GM19467 (cell line): Measurements from ENCODE around the gene PPP1R14C.

Experiments used
- ATAC-seq: cut with Tn5 transposase; IDR thresholded peaks from one replicate; pipeline ENCODE4 v1.9.1; 2021; ENCODE audit warnings: mild to moderate bottlenecking, moderate library complexity; ENCODE audit not compliant: unreplicated experiment

PPP1R14C gene, protein sequence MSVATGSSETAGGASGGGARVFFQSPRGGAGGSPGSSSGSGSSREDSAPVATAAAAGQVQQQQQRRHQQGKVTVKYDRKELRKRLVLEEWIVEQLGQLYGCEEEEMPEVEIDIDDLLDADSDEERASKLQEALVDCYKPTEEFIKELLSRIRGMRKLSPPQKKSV

DNA sequence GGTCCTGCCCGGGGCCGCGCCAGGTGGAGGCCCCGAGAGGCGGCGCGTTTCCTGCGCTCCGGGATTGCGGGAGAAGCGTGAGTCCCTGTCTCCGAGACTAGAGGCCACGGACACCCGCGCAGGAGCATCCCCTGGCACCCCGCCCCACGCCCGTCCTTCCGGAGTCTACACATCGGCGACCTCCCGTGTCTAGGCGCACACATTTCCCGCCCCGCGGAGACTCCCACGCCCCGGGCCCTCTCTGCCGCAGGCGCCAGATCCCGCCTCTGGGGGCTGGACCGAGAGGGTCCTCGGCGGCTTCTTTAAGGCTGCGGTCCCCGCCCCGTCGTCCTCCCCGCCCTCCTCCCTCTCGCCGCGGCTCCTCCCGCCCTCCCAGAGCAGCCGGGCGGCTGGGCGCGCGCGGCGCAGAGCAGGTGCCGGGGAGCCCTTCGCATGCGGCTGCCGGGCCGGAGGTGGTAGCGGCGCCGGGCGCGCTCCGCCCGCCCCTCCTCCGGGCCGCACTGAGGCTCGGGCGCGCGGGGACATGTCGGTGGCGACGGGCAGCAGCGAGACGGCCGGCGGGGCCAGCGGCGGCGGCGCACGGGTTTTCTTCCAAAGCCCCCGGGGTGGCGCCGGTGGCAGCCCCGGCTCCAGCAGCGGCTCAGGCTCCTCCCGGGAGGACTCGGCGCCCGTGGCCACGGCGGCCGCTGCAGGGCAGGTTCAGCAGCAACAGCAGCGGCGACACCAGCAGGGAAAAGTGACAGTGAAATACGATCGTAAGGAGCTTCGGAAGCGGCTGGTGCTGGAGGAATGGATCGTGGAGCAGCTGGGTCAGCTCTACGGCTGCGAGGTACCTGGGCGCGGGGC, at the start of gene PPP1R14C:
TSS of gene PPP1R14C (plus strand) at position 375 of the 846 bp plus-strand sequence. CDS start at position 524, 149 bp downstream.
- no peak for ATAC-seq

DNA sequence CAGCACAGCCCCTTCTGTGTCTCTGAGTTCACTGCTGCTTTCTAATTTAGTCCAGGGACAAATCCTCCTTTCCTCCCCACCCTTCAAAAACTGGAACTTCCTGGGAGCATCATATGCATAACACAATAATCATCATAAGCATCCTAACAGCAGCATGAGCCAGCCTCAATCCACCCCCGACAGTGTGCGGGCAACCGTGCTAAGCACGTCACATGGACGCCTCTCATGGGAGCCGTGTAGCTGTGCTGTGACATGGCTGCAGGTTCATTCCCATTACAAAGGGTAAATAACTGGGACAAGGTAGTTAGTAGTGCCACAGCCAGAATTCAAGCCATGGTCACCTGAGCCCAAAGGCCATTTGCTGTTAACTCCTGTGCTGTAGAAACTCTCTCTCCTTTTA, 49.4 kb upstream of the PPP1R14C start:
- ATAC-seq: no peak

DNA sequence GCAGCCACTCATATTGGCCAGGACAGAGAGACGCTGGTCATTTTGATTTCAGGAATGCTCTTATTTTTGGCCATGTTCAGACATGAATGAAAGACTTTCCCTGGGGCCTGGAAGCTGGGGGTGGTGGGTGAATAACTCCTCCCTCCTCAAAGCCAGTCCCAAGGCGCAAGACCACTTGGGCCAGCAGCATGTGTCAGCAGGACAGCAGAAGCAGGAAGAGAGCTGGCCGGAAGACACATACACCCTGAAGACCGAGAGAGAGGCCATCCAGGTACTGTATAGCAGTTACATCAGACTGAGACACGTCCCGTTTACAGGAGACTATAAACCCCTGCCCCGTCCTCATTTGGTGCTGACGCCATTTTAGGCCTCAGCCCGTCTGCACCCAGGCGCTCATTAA, 44.7 kb upstream of the PPP1R14C start:
- ATAC-seq: no peak

DNA sequence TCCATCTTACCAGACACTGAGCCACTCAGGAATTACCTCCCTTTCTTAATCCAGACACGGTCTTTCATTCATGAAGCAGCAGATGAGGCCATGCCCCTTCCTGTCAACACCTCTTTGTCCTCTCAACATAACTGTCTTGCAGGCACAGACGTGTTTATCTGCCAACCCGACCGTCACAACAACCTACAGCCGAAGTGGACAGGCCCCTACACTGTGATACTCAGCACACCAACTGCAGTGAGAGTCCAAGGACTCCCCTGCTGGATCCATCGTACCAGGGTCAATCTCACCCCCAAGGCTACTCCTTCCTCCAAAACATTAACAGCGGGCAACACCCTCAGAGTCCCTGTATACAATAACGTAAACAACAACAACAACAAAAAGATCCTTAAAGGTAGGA, 43.3 kb upstream of the PPP1R14C start:
- ATAC-seq: no peak

DNA sequence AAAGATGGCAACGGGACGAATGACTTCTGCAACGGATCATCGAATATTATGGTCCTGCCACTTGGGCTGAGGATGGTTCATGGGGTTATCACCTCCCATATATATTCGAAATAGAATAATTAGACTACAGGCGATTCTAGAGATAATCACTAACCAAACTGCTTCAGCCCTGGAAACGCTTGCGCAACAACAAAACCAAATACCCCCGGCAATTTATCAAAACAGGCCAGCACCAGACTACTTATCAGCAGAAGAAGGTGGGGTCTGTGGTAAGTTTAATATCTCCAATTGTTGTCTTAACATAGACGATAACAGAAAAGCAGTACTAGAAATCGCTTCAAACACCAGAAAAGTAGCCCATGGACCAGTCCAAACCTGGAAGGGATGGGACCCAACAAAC, 42.9 kb upstream of the PPP1R14C start:
- ATAC-seq: no peak

DNA sequence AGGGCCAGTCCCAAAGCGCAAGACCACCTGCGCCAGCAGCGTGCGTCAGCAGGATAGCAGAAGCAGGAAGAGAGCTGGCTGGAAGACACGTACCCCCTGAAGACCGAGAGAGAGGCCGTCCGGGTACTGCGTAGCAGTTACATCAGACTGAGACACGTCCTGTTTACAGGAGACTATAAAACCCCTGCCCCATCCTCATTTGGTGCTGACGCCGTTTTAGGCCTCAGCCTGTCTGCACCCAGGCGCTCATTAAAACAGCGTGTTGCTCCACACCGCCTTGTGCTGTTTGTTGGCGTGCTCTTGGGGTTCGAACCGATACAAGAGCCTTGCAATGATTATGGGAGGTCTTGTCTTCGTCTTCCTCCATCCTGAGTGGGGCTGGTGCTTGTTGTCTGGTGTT, 42.1 kb upstream of the PPP1R14C start:
- no peak for ATAC-seq

DNA sequence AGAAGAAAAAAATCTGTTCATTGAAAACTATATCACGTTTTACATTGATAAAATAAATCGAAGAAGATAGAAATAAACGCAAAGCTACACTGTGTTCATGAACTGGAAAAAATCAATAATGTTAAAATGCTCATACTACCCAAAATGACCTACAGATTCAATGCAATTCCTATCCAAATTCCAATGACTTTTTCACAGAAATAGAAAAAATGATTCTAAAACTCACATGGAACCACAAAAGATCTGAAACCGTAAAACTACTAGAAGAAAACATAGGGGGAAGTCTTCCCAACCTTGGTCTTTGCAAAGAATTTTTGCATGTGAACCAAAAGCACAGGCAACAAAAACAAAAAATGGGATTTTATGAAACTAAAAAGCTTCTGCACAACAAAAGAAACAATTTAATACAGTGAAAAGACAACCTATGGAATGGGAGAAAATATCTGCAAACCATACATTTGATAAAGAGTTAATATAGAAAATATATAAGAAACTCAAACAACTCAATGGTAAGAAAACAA, 40.0 kb upstream of the PPP1R14C start:
- no peak for ATAC-seq

DNA sequence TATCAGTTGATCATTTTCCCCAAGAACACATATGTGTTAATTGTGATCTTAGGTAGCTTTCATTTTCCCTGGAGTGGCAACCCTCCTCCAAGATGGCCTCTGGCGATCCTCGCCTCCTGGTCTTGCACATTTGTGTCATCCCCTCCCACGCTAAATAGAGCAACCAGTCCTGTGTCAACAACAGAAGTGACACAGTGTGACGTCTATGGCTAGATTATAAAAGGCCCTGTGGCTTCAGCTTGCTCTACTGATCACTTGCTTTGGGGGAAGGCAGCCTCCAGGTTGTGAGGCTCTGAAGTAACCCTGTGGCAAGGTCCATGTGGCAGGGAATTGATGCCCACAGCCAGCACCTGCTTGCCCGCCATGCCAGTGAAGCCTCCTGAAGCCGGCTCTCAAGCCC, 30.6 kb upstream of the PPP1R14C start:
- ATAC-seq: no peak

DNA sequence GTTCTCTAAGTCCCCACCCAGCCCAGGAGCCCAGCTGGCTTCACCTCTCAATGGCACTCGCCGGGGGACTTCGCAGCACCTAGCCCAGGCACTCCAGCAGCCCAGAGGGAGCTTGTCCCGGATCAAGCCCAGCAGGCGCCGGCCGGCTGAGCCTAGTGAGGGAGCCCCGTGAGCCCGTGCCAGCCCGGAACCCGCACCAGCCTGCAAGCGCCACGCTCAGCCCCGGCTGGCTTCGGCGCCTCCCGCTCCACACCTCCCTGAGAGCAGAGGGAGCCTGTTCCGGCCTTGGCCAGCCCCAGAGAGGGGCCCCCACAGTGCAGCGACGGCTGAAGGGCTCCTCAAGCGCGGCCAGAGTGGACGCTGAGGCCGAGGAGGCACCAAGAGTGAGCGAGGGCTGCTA, 27.1 kb upstream of the PPP1R14C start:
- ATAC-seq: no peak

DNA sequence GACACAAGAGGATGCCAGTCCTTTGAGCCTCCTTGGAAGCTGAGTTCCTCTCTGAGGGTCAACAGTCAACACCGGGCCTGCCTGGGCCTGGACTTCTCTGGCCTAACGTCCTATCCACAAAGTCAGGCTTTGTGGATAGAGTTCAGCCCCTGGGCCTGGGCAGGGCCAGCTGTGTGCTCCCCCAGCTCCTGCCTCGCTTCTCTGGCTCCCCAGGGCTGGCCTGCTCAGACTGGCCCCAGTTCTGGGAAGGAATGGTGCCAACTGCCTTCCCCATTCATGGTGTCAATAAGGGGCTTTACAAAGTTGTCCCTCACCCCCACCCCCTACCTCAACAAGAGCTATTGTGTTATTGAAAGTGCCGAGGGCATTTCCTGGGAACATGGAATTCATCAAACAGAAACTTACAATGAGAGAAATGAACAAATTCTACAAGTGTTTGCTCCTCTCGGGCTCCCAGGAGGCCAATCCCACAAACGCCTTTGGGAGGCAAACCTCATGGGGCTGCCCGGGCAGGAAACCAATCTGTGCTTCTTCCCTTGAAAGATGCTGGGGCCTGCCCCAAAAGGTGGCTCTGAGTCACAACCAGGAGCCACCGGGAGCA, 26.5 kb upstream of the PPP1R14C start:
- no peak for ATAC-seq

DNA sequence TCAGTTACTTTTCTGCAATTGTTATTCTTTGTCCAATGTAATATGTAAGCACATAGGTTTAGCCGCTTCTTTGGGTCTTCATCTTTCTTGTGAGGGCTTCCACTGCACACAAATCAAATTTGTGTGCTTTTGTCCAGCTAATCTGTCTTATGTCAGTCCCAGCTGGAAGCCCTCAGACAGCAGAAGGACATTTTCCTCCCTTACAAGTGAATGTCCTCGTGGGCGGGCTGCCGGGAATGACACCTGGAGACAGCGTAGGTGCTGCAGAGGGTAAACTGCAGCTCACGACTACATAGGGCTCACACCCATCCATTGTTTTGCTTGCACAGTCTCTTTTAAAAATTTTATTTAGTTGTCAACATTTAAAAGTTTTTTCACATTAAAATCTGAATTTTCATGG, 24.6 kb upstream of the PPP1R14C start:
- no peak for ATAC-seq

DNA sequence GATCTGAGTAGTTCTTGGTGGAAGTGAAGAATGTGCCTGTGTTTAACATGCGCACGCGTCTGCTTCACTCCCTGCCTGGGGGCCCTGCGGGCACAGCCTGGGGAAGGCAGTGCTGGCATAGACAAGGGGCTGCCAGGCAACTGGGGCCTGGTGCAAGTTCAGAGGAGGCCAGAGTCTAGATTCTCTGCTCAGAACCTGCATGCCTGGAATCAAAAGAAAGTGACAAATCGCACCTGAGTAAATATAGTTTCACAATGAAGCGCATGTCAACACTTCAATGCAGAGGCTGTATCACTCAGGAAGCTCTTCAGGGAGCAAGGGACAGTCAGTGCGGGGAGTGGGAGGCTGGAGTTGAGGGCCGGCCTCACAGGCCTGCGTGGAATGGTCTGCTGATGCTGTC, 24.2 kb upstream of the PPP1R14C start:
- no peak for ATAC-seq

DNA sequence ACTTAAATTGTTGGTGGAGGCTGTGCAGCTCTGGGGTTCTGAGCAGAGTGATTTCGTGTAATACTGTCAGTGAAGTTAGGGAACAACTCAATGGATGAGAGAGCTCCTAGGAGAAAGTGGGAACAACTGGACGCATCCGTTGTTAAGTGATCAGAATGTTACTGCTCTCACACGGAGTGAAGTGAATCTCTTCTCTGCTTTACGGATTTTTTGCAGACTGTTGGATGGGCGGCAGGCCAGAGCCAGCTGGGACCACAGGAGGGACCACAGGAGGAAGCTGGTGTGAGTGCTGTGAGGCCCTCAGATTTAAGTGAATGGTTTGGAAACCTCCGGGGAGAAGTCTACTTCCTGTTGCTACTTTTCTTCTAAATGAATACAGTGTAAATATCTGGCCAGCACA, 23.7 kb upstream of the PPP1R14C start:
- ATAC-seq: no peak

DNA sequence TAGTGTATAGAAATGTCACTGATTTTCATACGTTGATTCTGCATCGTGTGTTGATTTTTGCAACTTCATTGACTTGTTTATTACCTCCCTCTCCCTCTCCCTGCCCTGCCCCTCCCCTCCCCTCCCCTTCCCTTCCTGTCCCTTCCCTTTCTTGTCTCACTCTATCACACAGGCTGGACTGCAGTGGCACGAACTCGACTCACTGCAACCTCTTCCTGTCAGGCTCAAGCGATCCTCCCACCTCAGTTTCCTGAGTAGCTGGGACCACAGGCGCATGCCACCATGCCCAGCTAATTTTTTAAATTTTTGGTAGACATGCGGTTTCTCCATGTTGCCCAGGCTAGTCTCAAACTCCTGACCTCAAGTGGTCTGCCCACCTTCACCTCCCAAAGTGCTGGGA, 19.2 kb upstream of the PPP1R14C start:
- ATAC-seq: no peak

DNA sequence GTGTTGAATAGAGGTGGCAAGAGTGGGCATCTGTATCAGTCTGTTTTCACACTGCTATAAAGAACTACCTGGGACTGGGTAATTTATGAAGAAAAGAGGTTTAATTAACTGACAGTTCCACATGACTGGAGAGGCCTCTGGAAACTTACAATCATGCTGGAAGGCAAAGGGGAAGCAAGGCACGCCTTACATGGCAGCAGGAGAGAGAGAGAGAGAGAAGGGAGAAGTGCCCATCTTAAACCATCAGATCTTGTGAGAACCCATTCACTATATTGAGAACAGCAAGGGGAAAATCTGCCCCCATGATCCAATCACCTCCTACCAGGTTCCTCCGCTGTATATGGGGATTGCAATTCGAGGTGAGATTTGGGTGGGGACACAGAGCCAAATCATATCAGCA, 18.6 kb upstream of the PPP1R14C start:
- no peak for ATAC-seq

DNA sequence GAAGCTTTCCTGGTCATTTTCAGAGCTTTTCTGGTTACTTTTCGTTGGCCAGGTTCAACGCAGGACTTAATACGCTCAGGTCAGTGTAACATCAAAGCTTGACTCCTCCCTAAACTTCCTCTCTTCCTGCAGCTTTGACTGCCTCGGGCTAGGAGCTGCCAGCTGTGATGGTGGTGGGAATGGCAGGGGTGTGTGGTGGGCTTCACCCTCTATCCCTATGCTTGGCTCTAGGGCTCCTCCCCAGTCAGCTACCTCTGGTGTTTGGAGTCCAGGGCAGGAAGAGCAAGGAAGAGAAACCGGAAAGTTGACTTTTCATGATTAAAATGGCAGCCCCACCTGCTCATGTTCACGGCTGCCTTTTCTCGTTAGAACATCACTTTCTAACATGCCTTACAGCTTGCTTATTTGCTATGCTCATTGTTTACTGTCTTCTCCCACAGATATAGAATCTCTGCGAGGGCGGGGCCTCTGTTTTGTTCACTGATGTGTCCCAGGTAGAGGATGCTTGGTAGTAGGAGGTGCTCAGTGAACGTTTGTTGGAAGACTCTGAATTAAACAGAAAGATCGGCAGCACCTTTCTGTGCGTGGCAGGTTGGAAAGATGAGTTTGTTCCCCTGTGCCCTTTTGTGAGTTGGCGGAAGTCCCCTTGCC, 16.1 kb upstream of the PPP1R14C start:
- ATAC-seq: no peak

DNA sequence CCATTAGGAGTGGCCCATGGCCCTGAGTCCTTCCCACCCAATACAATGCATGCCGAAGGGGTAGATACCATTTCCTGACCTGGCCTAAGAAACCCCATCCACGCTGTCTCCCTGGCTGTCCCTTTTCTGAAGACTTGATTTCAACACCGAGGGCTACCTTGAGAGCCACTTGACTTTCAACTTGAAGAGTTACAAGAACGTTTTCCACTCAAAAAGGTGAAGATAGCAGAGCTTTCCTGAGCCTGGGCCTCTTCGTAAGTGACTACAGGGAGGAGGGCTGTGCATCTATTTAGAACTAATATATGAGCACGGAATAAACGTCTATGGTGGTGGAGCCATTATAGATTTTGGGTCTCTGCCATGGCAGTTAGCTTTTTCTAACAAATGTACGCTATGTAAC, 14.4 kb upstream of the PPP1R14C start:
- ATAC-seq: no peak

DNA sequence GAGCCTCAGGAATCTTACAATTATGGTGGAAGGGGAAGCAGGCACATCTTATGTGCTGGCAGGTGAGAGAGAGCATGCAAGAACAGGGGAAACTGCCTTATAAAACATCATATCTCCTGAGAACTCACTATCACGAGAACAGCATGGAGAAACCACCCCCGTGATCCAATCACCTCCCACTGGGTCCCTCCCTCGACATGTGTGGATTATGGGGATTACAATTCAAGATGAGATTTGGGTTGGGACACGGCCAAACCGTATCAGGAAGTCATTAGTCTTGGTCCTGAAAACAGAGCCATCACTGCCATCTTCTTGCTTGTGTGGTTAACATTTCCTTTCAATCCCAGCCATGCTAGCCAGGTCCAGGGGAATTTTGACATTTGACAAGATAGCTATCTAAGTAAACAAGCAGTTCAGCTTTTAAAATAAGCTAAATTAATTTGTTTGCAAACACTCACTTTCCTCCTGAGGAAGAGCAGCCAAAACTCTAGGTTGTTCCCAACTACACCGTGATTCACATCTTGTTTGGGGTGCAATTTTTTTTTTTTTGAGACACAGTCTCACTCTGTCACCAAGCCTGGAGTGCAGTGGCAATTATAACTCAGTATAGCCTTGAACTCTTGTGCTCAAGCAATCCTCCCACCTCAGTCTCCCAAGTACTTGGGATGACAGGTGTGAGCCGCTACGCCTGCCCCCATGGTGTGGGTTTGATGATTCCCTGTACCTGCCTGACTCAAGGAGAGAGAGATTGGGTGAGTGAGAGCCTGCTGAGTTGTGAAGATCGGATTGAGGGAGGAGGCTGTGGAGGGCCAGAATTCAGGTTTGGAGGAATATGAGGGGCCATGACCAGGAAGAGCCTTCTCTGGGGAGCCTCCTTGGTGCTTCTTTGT, 13.0 kb upstream of the PPP1R14C start:
- no peak for ATAC-seq

DNA sequence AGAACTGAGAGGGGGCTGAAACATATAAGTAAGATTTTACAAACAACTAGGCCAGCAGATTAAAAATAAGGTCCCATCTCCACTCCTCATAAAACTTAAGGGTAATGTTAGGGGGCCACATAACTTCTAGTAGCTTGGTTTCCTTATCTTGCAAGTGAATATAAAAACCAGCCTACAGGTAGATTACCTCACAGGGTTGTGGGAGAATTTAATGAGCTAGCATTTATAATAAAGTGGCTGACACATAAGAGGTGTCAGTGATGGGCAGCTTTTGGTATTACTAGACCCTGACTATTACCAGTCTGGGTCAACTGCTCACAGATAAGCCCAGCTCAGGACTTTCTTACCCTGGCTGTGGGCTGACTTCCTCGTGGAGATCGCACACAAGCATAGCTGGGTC, 9.2 kb upstream of the PPP1R14C start:
- ATAC-seq: no peak

DNA sequence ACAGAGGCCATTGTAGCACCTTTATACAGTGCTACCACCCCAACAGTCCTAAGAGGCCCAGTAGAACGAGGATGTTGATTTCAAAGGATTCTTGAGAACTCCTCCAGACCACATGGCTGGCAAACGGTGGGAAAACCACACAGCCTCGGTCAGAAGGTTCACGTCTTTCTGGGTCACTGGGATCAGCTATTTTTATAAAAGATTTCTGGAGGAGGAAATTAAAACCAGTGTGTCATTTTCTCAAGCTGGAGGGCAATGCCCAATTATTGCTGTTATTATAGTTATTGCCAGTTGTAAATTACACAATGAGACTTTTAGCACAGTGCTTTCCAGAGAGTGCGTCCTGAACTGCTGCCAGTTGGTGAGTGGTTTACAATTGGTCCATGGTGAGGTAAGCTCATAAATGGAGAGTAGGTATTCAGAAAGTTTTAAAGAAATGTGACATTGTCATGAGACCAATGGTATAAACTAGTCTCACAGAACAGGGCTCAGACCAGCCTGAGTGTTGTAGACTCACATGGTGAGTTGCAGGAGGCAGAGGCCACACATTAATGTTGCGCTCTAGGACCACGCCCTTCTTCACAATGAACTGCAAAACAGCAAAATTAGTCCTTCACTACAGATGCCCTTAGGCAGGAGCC, 8.4 kb upstream of the PPP1R14C start:
- ATAC-seq: no peak
